Small intestine (tissue), 16 donors: ENCODE measurements around the gene CTSF. TPM values are rescaled to one million over a fixed set of nuclear protein-coding genes. Genes with fewer than 3 reads are reported as not detected.

Experiments
- DNase-seq, 2 donors: peaks; one replicate each; pipeline versions ENCODE4 v3.0.0 to v3.0.0-alpha.2; 2013
- FAIRE-seq: peaks from 2 replicates; lab custom pipeline; 2012; peaks lifted over from hg19 to GRCh38; lab: Jason Lieb, UNC
- H3K27ac ChIP-seq, 3 donors: one replicate each; pipeline ENCODE4 v1.5.1; 2013; ENCODE audit warnings: low read length in 2 of 3, mild to moderate bottlenecking in 2 of 3, control low read depth in 1 of 3, inconsistent platforms in 1 of 3, low read depth in 1 of 3, moderate library complexity in 1 of 3
- H3K27me3 ChIP-seq, 3 donors: one replicate each; pipeline ENCODE4 v1.6.1; 2013; ENCODE audit warnings: low read length in 3 of 3, inconsistent platforms in 1 of 3; ENCODE audit not compliant: control insufficient read depth in 3 of 3, insufficient read depth in 3 of 3
- H3K36me3 ChIP-seq, 3 donors: one replicate each; pipeline ENCODE4 v1.6.1; 2013; ENCODE audit warnings: low read length in 3 of 3, inconsistent platforms in 1 of 3, low read depth in 1 of 3, mild to moderate bottlenecking in 1 of 3, moderate library complexity in 1 of 3; ENCODE audit not compliant: control insufficient read depth in 3 of 3, insufficient read depth in 2 of 3
- H3K4me1 ChIP-seq, 3 donors: one replicate each; pipeline ENCODE4 v1.6.1; 2013; ENCODE audit warnings: low read length in 2 of 3, inconsistent platforms in 1 of 3, low read depth in 1 of 3, mild to moderate bottlenecking in 1 of 3, moderate library complexity in 1 of 3; ENCODE audit not compliant: control insufficient read depth in 3 of 3, insufficient read depth in 2 of 3
- H3K4me3 ChIP-seq, 3 donors: one replicate each; pipeline ENCODE4 v1.5.1; 2013; ENCODE audit warnings: low read length in 3 of 3, control low read depth in 1 of 3, inconsistent platforms in 1 of 3, low read depth in 1 of 3, mild to moderate bottlenecking in 1 of 3, moderate library complexity in 1 of 3
- H3K9me3 ChIP-seq, 2 donors: one replicate each; pipeline ENCODE4 v1.6.1; 2013; ENCODE audit warnings: low read depth in 1 of 2, low read length in 1 of 2; ENCODE audit not compliant: control insufficient read depth in 2 of 2, insufficient read depth in 1 of 2
- WGBS, 3 donors: extraction: QIAGEN DNeasy Blood & Tissue Kit; methylation state at CpG; one replicate each; pipeline ENCODE4 v1.1.7; 2013; 5-methylcytosine and 5-hydroxymethylcytosine counted together
- long read RNA-seq, 10 donors: transcript quantifications; one replicate each; lab custom pipeline, GENCODE V29; 2026
- polyA plus RNA-seq, 4 donors: library from polyadenylated mRNA; stranded (reverse) in 3 of 4; unstranded in 1 of 4; fragments of 200-250 nt in 3 of 4; fragments of 120-200 nt in 1 of 4; gene quantifications; one replicate each; pipeline versions ENCODE4 v1.2.1 to v1.2.3, GENCODE V29; 2013
- donor health status: healthy with polysubstance abuse.
- donor health status: control.
- donor health status: control.
- donor health status: Bipolar disorder and iron deficiency.
- donor health status: healthy.

The CTSF gene
- 10 to 100 TPM in 2 of 4 donors, 1 to 10 TPM in 1, under 1 TPM in 1; 0.67 to 21.0 (median 7.8) TPM for polyA plus RNA-seq
- long read RNA-seq, donor 1, transcript CTSF-201 (13 exons, 2,035 nt): major isoform, 31 of 45 reads
- long read RNA-seq, donor 1, partial matches to known transcripts: 14 of 45 reads
- long read RNA-seq, donor 1, other reads (novel, unspliced or antisense): 0 of 45 reads
- long read RNA-seq, donor 2: 0 reads
- long read RNA-seq, donor 3, partial matches to known transcripts: 6 of 8 reads
- long read RNA-seq, donor 3, other reads (novel, unspliced or antisense): 0 of 8 reads
- long read RNA-seq, donor 4: 0 reads
- long read RNA-seq, donor 5: 0 reads
- long read RNA-seq, donor 6, transcript CTSF-201 (13 exons, 2,035 nt): major isoform, 8 of 8 reads
- long read RNA-seq, donor 6, partial matches to known transcripts: 0 of 8 reads
- long read RNA-seq, donor 6, other reads (novel, unspliced or antisense): 0 of 8 reads
- long read RNA-seq, donor 7: 0 reads
- long read RNA-seq, donor 8: 0 reads
- long read RNA-seq, donor 9: 0 reads
- long read RNA-seq, donor 10, transcript CTSF-201 (13 exons, 2,035 nt): major isoform, 11 of 11 reads
- long read RNA-seq, donor 10, partial matches to known transcripts: 0 of 11 reads
- long read RNA-seq, donor 10, other reads (novel, unspliced or antisense): 0 of 11 reads

DNA sequence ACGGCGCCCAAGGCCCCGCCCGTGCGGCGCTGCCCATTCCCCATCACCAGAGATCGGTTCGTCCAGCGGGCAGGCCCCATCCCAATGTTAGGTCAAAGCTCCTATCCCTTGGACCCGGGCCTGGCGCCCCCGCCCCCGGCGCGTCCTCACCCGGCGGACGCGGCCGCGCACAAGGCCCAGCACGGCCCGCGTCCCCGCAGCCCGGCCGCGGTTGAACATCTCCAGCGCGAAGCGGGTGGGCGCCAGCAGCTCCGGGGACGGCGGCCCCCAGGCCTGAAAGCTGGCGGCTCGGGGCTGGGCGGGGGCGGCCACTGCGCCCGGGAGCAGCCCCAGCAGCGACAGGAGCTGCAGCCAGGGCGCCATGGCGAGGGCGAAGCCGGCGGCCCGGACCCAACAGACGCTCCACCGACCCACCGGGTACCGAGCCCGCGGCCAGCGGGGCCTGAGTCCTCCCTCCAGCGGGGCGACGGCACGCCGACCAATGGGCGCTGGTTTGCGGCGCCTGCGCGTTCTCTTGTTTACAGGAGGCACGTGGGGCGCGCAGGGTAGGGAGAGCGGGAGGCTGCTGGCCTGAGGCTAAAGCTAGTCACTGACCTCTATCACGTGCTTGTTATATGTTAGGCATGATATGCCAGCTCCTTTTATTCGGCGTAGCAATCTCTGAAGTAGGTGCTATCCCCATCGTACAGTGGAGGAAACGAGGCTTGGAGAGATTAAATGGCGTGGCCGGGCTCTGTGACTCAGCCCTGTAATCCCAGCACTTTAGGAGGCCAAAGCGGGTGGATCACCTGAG is at the start of gene CTSF:
CTSF (minus strand) TSS at position 483 of the 793 bp plus-strand sequence; CDS start at position 363, 120 bp downstream.
- H3K27me3 ChIP-seq: peaks cover 0 to 28% (median 0%) of the 10 kb centered on the region in 3 donors
- H3K4me1 ChIP-seq: no peaks in the 10 kb centered on the region
- H3K36me3 ChIP-seq: peaks cover 0 to 3% (median 0%) of the 10 kb centered on the region in 3 donors
- FAIRE-seq (no peak), DNase-seq (peak; percentile 70)
- 2 to 5% (median 5%) methylated on average over 54 to 77 of the region's 77 CpGs for WGBS, 3 donors
- H3K27ac ChIP-seq: no peak within 1 kb of the TSS
- no peaks in the 10 kb centered on the region for H3K9me3 ChIP-seq
- H3K4me3 ChIP-seq: peak within 1 kb of the TSS in 1 of 3 donors; percentile 58

DNA sequence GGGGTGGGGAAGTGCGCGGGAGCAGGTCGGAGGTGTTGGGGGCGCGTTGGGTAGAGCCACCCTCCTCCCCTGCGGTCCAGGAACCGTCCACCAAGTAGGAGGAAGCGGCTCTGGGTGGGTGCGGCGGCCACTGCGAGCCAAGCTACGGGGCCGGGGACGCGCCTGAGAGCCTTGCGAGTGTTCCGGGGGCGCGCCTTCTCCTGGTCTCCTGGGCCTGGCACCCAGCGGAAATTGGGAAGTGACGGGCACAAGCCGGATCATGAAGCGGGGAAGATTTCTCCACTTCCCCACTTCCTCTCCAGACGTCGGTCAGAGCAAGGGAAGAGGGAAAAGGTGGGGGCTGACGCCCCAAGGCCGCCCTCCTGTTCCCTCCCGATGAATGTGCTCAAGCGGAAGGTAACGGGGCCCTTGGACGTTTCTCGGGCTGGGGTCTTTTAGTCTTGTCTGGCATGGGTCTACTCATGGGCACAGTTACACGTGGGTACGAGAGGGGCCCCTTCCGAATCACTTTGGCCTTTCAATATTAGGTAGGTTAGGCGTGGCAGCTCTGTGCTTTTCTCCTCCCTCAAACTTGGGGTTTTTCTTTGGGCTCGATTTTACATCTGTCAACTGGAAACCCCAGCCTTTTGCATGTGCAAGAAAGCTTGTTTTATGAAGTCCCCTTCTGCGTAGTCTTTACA is 48.9 kb upstream of the CTSF start:
- DNase-seq (no peak), FAIRE-seq (no peak)
- peaks cover 0 to 13% (median 3%) of the 10 kb centered on the region in 3 donors for H3K4me1 ChIP-seq

DNA sequence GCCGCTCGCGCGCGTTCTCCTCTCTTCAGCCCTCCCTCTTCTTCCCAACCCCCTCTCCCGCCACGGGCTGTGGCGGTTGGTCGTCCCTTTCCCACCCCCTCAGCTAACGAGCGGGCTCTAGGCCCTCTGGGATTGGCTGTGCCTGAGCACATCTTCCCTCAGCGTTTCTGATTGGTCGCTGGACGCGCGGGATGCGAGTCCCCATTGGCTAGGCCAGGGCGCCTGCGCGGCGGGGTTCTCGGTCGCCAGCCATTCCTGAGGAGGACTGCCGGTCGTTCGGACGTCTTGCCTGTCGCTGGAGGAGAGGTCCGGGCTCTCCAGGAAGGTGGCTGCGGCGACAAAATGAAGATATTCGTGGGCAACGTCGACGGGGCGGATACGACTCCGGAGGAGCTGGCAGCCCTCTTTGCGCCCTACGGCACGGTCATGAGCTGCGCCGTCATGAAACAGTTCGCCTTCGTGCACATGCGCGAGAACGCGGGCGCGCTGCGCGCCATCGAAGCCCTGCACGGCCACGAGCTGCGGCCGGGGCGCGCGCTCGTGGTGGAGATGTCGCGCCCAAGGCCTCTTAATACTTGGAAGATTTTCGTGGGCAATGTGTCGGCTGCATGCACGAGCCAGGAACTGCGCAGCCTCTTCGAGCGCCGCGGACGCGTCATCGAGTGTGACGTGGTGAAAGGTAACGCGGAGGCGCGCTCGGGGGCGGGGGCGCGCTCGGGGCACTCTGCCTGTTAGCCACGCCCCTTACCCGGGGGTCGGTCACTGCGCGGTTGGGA is 48.2 kb upstream of the CTSF start, which contains the start of gene RBM14:
RBM14 (plus strand) TSS at position 252 of the 776 bp plus-strand sequence; CDS start at position 343, 91 bp downstream.
- Histone ChIP-seq H3K4me1 (peaks cover 0 to 13% (median 3%) of the 10 kb centered on the region in 3 donors), H3K36me3 (peaks cover 0 to 15% (median 0%) of the 10 kb centered on the region in 3 donors), H3K4me3 (peak within 1 kb of the TSS; percentile 81 to 92 (median 87)), H3K9me3 (no peaks in the 10 kb centered on the region), H3K27me3 (no peaks in the 10 kb centered on the region), H3K27ac (peak within 1 kb of the TSS; percentile 90 to 99 (median 98))
- FAIRE-seq (no peak), DNase-seq (peak; percentile 100)
- WGBS, 3 donors: 0 to 1% (median 0%) methylated on average over 90 of the region's 90 CpGs

More for the DNA sequence above, 48.9 kb upstream of the CTSF start:
- Histone ChIP-seq H3K9me3 (no peaks in the 10 kb centered on the region), H3K36me3 (peaks cover 0 to 19% (median 0%) of the 10 kb centered on the region in 3 donors), H3K27ac (peak overlapping the region; percentile 90 to 99 (median 98)), H3K4me3 (peak overlapping the region; percentile 81 to 92 (median 87)), H3K27me3 (no peaks in the 10 kb centered on the region)
- 0 to 1% (median 1%) methylated on average over 33 to 38 of the region's 38 CpGs for WGBS, 3 donors

DNA sequence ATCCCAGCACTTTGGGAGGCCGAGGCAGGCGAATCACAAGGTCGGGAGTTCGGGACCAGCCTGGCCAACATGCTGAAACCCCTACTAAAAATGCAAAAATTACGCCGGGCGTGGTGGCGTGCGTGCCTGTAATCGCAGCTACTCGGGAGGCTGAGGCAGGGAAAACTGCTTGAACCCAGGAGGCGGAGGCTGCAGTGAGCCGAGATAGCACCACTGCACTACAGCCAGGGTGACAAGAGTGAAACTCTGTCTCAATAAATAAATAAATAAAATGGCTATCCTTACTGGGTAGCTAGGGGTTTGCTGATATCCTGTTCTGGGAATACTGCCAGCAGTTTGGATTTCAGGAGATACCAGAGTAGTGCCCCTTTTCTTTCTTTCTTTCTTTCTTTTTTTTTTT is 45.7 kb upstream of the CTSF start:
- FAIRE-seq (no peak), DNase-seq (no peak)
- Histone ChIP-seq H3K27ac (no peak overlapping the region), H3K4me3 (no peak overlapping the region), H3K27me3 (no peaks in the 10 kb centered on the region), H3K36me3 (peaks cover 0 to 5% (median 0%) of the 10 kb centered on the region in 3 donors), H3K4me1 (peaks cover 0 to 11% (median 0%) of the 10 kb centered on the region in 3 donors), H3K9me3 (no peaks in the 10 kb centered on the region)
- 34 to 79% (median 60%) methylated on average over 13 of the region's 13 CpGs for WGBS, 3 donors

DNA sequence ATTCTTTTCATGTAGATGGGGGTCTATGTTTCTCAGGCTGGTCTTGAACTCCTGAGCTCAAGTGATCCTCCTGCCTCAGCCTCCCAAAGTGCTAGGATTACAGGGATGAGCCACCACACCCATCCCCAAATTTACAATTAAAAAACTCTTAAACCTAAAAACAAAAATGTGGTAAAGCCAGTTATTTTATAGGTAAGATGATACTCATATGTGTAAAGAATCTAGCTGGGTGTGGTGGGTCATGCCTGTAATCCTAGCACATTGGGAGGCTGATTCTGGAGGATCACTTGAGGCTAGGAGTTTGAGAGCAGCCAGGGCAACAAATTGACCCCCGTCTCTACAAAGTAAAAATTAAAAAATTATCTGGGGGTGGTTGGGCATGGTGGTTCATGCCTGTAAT is 44.1 kb upstream of the CTSF start:
- Histone ChIP-seq H3K27me3 (no peaks in the 10 kb centered on the region), H3K36me3 (peaks cover 0 to 3% (median 0%) of the 10 kb centered on the region in 3 donors), H3K9me3 (no peaks in the 10 kb centered on the region), H3K4me3 (no peak overlapping the region), H3K4me1 (peaks cover 0 to under 1% (median 0%) of the 10 kb centered on the region in 3 donors), H3K27ac (no peak overlapping the region)
- 92 to 96% (median 95%) methylated on average over 1 of the region's 1 CpG for WGBS, 3 donors
- FAIRE-seq: no peak
- no peak for DNase-seq

DNA sequence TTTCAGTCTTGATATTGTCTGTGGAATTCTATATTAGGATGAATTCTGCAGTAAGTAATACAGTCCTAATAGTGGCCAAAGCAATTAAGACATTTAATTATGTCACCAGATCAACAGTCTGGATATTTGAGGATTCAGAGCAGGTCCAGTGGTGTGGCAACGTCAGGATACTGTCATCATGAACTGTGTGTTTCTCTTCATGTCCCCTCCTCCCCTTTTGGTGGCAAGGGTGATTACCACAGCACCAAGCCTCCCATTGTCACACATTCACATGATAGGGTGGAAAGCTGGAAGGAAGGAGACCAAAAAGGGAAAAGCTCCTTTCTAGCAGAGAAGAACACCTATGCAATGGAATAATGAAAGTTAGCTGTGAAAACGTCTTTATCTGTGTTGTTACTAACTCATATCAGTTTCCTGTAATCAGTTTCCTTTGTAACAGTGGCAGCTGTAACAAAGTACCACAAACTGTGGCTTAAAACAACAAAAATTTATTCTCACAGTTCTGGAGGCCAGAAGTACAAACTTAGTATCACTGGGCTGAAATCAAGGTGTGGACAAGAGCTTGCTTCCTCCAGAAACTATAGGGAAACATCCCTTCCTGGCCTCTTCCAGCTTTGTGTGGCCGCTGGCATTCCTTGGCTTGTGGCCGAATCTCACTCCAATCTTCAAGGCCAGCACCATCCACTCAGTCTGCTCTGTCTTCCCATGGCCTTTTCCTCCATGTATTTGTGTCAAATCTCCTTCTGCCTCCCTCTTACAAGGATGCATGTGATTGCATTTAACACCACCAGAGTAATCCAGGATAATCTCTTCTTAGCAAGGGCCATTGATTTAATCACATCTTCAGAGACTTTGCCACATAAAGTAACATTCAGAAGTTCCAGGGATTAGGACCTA is 41.6 kb upstream of the CTSF start:
- Histone ChIP-seq H3K27ac (peak overlapping the region in 1 of 3 donors; percentile 21), H3K27me3 (no peaks in the 10 kb centered on the region), H3K9me3 (no peaks in the 10 kb centered on the region), H3K4me1 (peaks cover 0 to 3% (median 0%) of the 10 kb centered on the region in 3 donors), H3K36me3 (peaks cover 0 to 18% (median 0%) of the 10 kb centered on the region in 3 donors), H3K4me3 (no peak overlapping the region)
- 45 to 60% (median 48%) methylated on average over 4 of the region's 4 CpGs for WGBS, 3 donors
- DNase-seq (peak in 1 of 2 donors; percentile 11), FAIRE-seq (no peak)
